ENCODE results near the gene LINGO1.

LINGO1 gene, protein sequence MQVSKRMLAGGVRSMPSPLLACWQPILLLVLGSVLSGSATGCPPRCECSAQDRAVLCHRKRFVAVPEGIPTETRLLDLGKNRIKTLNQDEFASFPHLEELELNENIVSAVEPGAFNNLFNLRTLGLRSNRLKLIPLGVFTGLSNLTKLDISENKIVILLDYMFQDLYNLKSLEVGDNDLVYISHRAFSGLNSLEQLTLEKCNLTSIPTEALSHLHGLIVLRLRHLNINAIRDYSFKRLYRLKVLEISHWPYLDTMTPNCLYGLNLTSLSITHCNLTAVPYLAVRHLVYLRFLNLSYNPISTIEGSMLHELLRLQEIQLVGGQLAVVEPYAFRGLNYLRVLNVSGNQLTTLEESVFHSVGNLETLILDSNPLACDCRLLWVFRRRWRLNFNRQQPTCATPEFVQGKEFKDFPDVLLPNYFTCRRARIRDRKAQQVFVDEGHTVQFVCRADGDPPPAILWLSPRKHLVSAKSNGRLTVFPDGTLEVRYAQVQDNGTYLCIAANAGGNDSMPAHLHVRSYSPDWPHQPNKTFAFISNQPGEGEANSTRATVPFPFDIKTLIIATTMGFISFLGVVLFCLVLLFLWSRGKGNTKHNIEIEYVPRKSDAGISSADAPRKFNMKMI

DNA sequence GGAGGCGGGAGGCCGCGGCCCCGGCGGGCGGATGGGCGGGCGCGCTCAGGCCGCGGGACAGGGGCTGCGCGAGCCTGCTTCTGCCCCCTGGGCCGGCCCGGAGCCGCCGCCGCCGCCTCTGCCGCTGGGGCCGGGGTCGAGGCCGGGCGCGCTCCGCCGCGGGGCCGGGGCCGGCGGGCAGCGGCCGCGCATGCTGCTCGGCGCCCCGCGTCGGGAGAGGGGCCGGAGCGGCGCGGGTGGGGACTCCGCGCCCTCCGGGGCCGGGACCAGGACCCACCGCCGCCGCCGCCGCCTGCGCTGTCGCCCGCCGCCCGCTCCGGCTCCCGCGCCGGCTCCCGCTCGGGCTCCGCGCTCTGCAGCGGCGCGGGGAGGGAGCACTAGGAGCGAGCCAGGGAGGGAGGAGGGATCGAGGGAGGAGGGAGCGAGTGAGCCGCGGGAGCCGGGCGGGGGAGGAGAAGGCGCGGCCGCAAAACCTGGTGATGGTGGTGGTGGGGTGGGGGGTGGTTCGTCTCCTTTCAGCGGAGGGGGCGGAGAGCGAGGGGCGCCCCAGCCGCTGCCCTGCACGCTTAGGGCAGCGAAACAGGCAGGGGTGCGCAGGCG is at the start of gene LINGO1:
Gene LINGO1 (minus strand): TSS at position 379 of the 600 bp plus-strand sequence. CDS start 597 bp downstream, outside the sequence.
- DNase-seq: no peak

DNA sequence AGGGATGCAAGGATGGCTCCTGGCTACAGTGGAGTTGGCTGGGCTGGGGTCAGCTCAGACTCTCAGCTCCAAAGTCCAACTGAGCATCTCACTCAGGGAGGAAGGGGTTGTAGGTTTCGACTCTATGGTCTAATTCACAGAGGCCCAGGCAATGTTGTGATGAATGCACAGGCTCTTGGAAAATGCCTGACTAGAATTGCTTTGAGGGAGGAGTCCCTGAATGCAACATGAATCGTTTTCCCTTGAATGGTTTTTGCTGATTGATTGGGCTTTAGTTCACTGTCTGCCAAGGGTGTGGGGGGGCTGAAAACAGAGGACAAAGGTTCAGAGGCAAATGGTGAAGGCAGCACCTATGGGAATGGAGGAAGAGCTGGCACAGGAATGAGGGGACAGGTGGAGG is 48.6 kb upstream of the LINGO1 start:
- no peak for DNase-seq

DNA sequence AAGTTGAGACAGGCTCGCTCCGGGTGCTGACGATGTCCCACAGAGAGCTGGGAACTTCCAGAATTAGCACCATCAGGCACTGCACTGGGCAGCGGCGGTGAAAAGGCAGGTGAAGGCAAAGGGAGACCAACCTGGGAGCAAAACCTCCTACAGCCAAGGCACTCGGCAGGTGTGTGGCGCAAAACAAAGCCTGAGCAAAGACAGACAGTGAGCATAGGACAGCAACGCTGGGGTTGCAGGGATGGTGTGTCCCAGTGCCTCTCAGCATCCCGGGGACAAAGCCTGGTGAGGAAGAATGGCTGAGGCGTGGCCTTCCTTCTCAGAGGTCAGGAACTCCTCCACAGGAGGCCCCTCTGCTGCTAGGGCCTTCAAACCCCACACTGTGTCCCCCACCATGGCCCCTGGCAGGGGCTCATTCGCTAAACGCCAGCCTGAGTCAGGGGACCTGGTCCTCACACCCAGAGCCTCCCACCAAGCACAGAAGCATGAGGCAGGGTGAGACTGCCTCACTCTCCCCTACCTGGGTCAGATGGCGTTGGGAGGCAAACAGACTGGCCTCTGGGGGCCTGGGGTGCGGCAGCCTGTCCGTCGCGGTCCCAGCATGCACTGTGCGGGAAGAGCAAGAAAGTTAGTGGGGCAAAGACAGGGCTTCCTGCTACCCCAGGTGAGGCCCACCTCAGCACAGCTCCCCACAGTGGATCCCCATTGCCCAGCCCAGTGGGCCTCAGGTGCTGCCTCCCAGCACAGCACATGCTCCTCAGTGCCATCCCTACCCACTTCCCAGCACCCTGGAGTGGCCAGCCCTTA is 44.1 kb upstream of the LINGO1 start:
- DNase-seq: no peak

GRCh38 chr15:77675806-77676415 is 43.2 kb upstream of the LINGO1 start:
- DNase-seq: no peak

- DNase-seq: no peak
These were observed 41.6 kb upstream of the LINGO1 start for GRCh38 chr15:77674327-77674726.

- DNase-seq: no peak
These were observed 41.2 kb upstream of the LINGO1 start for GRCh38 chr15:77673866-77674265.

GRCh38 chr15:77672135-77672534 is 39.4 kb upstream of the LINGO1 start:
- no peak for DNase-seq

DNA sequence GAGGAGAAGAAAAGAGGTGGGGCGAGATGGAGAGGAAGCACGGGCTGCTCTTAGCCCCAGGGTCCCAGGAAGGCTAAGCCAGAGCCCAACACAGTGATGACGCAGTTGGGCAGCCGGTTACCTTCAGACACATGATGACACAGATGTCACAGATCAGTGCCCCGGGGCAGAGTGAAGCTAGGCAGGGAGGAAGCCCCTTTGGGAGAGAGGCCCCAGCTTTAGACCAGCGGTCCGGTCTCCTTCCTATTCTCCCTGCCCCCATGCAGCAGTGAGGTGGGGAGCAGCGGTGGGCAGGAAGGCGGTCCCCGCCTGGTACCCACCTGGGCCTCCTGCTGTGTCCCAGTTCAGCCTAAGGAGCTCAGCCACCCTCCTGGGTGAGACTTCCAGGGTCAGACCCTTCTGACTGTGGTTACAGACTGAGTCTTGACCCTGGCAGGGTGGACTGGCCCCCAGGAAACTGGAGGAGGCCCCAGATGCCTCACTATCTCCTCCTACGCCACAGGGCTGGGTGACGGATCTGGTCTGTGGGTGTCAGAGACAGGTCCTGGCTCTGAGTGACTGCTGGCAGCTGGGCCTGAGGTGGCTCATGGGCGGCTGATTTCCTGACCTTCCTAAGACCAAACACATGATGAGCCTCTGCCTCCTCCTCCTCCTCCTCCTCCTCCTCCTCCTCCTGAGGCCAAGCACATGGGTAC is 38.8 kb upstream of the LINGO1 start:
- DNase-seq: no peak

- no peak for DNase-seq
These were observed 38.0 kb upstream of the LINGO1 start for GRCh38 chr15:77670558-77671361.

DNA sequence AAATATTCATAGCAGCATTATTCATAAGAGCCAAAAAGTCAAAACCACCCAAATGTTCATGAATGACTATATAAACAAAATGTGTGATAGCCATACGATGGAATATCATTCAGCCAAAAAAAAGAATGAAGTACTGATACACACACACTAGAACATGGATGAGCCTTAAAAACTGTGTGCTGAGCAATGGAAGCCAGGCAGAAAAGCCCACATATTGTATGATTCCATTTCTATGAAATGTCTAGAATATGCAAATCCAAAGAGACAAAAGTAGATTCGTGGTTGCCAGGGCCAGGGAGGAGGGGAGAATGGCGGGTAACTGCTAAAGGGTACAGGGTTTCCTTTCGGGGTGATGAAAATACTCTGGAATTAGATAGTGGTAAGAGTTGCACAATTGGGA is 37.2 kb upstream of the LINGO1 start:
- no peak for DNase-seq

- DNase-seq: no peak
These were observed 34.9 kb upstream of the LINGO1 start for GRCh38 chr15:77667338-77668234.

- no peak for DNase-seq
These were observed 33.6 kb upstream of the LINGO1 start for GRCh38 chr15:77666296-77666660.

DNA sequence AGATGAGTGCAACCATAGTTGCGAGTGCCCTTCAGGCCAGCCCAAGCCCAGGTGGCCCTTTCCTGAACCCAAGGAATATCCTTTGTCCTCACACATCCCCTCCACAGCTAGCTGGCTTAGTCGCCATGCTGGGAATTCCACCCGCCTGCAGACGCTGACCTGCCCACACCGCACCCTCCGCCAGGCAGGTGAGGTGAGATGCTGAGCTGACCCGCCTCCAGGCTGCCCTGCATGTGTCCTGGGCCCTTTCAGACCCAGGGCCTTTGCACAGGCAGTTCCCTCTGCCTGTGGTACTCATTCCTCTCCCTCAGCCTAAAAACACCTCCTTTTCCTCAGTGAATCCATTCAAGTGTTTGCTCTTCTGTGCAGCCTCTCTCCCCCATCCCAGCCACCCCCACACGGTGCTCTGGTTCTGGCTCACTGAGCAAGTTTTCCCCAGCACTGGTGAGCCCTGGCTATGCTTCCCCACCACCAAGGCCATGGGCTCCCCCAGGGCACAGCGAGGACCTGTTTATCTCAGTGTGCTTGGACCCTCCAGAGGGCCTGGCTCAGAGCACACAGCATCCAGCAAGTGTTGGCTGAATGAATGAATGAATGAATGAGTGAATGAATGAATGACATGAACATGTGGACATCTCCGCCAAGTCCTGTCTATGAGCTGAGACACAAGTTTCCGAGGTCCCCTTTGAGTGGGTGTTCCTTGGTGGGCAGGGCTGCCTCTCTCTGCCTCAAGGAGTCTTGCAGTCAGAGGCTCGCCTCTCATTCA is 33.0 kb upstream of the LINGO1 start:
- DNase-seq: no peak

GRCh38 chr15:77664428-77664827 is 31.7 kb upstream of the LINGO1 start:
- no peak for DNase-seq

DNA sequence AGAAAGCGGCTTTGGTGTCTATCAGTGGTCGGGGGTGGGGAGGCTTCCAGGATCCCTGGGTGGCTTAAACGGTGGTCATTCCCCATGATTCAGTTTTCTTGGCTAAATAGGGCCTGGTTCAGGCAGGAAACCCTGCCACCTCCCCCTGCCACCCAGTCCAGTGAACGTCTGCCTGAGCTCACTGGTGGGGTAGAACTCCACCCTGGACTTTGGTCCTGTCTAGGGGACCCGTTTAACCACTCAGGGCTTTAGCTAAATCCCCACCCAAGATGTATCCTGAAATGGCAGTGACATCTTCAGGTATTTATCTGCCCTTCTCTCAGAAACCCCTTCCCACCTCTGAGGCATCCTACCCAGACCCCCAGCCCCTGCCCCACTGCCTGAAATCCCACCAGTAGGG is 30.5 kb upstream of the LINGO1 start:
- DNase-seq: no peak

- no peak for DNase-seq
These were observed 26.9 kb upstream of the LINGO1 start for GRCh38 chr15:77659350-77660321.

- no peak for DNase-seq
These were observed 25.6 kb upstream of the LINGO1 start for GRCh38 chr15:77658304-77658703.

DNA sequence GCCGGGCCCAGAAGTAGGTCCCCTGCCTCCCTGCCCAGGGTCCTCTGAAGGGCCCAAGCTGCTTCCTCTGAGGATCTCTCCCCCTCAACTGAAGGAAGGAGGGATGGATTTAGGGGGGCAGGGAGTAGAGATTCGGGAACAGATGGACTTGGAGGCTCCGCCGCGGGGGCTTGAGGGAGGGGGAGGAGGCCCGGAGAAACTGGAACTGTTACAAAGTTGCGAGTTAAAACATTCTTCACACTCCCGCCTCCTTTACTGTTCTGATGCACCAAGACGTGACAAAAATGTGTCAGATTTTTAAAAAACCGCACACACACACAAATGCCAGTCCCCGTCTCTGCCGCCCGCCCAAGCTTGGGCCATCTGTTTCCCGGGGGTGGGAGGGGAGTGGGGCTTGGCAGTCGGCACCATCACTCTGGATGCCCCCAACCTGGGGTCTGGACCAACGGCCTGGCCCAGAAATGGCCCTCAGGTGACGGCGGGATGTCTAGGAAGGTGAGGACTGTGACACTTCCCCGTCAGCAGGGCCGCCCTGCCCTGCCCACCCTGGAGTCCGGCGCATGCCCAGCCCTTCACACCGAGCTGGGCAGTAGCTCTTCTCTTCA is 25.0 kb upstream of the LINGO1 start:
- DNase-seq: no peak
